ENCODE results near the gene PTPRCAP. TPM values are rescaled to one million over a fixed set of nuclear protein-coding genes. Genes with fewer than 3 reads are reported as not detected.

PTPRCAP gene
- total and polyA plus RNA-seq, 9 of the 15 experiments (the other 6 are each of a cell fraction or from before 2014, with no cell fraction given), result 0.22 to 2.0 (median 1.1) TPM; not detected in 4

DNA sequence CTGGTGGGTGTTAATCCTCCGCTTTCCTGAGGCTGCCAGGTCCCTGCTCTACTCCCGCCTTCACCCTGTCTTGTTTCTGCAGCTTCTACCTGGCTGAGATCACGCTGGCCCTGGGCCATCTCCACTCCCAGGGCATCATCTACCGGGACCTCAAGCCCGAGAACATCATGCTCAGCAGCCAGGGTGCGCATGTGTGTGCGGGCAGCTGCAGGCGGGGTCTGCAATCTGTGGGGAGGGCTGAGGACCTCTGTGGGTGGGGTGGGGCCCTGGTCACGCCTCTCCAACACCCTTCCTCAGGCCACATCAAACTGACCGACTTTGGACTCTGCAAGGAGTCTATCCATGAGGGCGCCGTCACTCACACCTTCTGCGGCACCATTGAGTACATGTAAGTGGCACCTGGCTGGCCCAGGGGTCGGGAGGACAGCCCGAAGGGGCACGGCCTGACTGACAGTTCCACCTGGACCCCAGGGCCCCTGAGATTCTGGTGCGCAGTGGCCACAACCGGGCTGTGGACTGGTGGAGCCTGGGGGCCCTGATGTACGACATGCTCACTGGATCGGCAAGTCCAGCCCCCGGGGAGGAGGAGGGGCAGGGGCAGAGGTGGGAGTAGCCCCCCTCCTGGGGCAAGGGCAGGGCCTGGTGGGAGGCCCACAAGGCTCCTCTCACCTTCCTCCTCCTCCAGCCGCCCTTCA lies 4.7 kb downstream of the PTPRCAP start:
- Histone ChIP-seq H4K20me1 (replicated peaks; ENCODE audit: control insufficient read depth, insufficient read depth, low read length) (no peaks in the 10 kb centered on the region), H3K9ac (ENCODE audit: insufficient read depth in 1 of 2, low read depth in 2 of 2, low read length in 2 of 2) (peak overlapping the region in 1 of 2 experiments; percentile 54; a peak in 1 of 4 replicates), H3K4me2 (ENCODE audit: insufficient read depth, low read length) (no peak overlapping the region), H3K4me1 (replicated peaks in 1 of 2; ENCODE audit: control insufficient read depth in 2 of 2, insufficient read depth in 2 of 2, low read length in 2 of 2) (peaks cover 23 to 69% of the 10 kb centered on the region in 2 experiments), H3K9me1 (ENCODE audit: control insufficient read depth, insufficient read depth, low read length) (peaks cover 6% of the 10 kb centered on the region), H2AFZ (ENCODE audit: low read depth, low read length) (no peak overlapping the region), H3K27me3 (ENCODE audit: control insufficient read depth in 2 of 2, insufficient read depth in 2 of 2, low read length in 2 of 2) (no peaks in the 10 kb centered on the region), H3K4me3 (no peak overlapping the region), H3K9me3 (replicated peaks; ENCODE audit: control insufficient read depth, insufficient read depth, low read depth, low read length) (no peaks in the 10 kb centered on the region), H3K79me2 (ENCODE audit: control insufficient read depth, insufficient read depth, low read length) (peaks cover 25% of the 10 kb centered on the region), H3K36me3 (ENCODE audit: control insufficient read depth, insufficient read depth, low read length) (peaks cover 77% of the 10 kb centered on the region; the same call in 2 of the 3 replicates), H3K27ac (ENCODE audit: extremely low read depth, low read depth, low read length) (no peak overlapping the region)
- DNase-seq (ENCODE audit: extremely low read depth in 1 of 4, low spot score in 3 of 4) (no peak), FAIRE-seq (no peak), ATAC-seq (no peak)
- intact Hi-C loops (cut with micrococcal nuclease) (no loop called here), in situ Hi-C loops (cut with MboI) (no loop called here)
- WGBS (ENCODE audit: insufficient coverage, low coverage, missing lambda C conversion rate), result 96% methylated on average over 17 of the region's 22 CpGs
- POLR2A ChIA-PET, result interaction anchor here (0.6 to 1.1 kb wide), 2 partner anchors 9 to 44 kb away, joined by 3 read pairs; no protein-coding TSS in a partner anchor
- BruUV-seq (replicated peaks), result no TSS peak
- CTCF ChIA-PET (ENCODE audit: low intra/inter-chr PET ratio), result no interaction called here
- TF ChIP-seq ZNF311 (CRISPR knock-in tag; IDR thresholded peaks at IDR 0.05) (no peak), NFIX (CRISPR knock-in tag; IDR thresholded peaks at IDR 0.05; ENCODE audit: low read depth) (no peak), ZNF282 (CRISPR knock-in tag; IDR thresholded peaks at IDR 0.05) (no peak), NR3C1 (CRISPR knock-in tag; IDR thresholded peaks at IDR 0.05) (no peak), POLR2G (IDR thresholded peaks at IDR 0.05; ENCODE audit: low read depth, low read length) (peak; percentile 61; the same call in 1 of the 2 replicates)
